Stimulated activated CD8-positive, alpha-beta memory T cell treated with anti-CD3 and anti-CD28 coated beads, Interleukin-15, amount 100 ng/mL, for 1 hour (primary cell): ENCODE measurements around the gene PRKAG2.
"Not testable (repeated sequence)": the region's sequence is repeated elsewhere in the genome, so short reads cannot be mapped to it uniquely, and the experiment has no call there.

Experiments used
- DNase-seq: peaks from one replicate; pipeline ENCODE4 v3.0.0-alpha.2; 2020; ENCODE audit warnings: low read depth

The PRKAG2 gene

DNA sequence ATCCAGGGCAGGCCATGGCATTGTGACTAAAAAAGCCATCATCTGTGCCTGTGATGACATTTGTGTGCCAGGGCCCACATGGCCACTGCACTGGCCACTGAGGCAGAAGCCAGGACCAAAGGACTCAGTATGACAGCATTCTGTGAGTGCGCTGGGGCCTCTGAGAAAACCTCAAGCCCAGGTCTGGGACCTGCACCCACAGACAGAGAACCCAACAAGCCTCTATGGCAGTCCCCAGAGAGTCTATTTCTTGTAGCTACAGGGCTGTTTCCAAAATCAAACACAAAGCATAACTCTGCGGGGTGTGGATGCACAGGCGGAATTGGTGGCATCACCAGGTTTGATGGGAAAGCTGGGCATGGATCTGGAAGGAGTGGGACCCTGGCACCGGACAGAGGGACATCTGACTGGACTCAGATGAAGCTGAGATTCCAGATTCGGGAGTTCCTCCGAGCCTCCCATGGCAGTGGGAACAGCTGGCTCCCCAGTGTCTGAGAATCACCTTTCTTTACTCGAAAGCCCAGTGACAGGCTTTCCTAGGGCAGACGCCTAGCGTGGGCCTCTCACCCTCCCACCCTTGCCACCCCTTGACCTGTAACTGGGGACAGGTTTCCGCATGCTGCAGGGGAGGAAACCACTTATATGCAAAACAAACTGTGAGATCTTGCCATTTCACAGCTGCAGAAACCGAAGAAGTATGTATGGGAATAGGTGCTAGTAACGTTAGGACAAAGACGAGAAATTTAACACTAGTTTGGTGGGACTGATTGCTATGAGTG, 286.7 kb downstream of the PRKAG2 start:
- no peak for DNase-seq

DNA sequence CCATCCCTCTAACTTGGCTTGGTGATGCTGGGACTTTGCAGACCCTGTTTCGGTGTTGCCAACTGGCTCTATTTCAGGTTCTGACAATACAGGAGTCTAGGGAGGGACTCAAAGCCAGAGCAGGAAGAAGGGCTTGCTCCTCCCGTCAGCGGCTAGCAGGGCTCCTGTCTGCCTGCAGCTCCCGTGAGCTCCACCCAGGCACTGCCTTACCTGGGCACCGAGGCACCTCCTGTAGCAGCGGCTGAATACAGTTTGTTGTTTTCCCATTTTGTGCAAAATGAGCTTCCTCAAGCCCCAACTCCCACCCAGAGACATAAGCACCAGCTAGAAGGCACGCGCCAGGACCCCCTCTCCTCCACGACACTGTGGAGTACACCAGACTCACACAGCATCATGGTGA, 287.9 kb downstream of the PRKAG2 start:
- no peak for DNase-seq

DNA sequence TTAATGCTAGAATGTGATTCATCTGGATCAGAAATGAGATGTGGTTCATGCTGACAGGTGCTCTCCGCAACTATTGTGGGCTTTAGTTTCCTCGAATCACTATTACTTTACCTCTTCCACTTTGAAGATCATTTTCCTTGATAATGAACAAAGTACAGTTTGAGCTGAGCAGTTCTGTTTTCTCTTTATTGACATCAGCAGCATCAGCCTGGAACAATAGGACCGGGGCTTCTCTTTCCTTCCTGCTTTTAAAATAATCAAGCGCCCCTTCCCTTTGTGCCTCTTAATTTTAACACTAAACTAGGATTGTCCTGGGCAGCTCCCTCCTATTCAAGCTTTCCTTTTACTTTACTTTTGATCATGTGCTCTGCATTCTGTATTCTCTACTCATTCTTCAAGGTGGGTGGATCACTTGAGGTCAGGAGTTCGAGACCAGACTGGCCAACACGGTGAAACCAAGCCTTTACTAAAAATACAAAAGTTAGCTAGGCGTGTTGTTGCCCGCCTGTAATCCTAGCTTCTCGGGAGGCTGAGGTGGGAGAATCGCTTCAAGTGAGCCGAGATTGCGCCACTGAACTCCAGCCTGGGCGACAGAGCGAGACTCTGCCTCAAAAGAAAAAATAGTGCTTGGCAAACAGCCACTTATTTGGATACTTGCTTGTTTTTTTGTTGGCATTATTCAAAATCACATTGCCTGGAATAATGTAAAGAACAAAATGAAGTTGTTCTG, 290.2 kb downstream of the PRKAG2 start:
- no peak for DNase-seq

DNA sequence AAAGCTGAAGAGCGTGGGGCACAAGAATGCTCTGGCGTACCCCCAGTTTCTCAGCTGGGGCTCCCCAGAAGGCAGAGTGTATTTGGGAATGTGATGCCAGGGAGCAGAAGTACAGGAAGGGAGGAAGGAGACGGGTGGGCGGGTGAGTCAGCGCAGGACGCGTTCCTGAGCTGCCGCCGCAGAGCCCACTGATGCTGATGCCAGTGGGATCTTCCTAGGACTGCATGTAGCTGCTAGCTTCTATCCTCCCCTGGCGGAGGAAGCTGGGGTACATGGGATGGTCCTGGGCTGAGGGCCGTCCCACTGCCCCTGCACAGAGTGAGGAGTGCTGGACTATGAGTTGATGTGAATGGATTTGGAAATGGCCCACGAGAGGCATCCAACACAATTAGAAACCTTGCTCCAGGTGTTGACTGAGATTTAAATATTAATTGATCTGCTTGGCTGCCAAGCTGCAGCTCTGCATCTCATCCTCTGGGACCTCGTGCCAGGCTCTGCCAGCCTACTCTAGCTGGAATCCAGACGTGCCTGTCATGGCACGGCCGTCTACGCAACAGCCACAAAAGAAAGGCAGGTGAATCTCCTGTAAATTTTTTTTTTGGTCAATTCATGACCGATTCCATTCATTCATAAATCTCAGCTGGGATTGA, 291.0 kb downstream of the PRKAG2 start:
- DNase-seq, result no peak

DNA sequence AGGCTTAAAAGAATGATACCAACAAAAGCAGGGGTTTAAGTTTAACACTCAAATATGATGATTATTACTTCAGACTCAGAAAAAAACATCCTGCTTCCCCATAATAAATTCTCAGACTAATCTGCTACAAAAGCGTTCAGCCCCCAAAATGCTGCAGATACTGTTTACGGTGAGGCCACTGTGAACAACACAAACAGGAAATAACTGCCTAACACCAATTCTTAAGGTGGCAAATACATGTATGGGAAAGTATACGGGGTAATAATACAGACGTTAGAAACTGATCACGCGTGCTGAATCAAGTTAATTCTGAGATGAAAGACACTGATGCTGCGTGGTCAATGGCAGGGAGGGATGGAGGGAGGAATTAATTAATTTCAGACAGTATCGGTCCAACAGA, 295.2 kb downstream of the PRKAG2 start:
- no peak for DNase-seq

DNA sequence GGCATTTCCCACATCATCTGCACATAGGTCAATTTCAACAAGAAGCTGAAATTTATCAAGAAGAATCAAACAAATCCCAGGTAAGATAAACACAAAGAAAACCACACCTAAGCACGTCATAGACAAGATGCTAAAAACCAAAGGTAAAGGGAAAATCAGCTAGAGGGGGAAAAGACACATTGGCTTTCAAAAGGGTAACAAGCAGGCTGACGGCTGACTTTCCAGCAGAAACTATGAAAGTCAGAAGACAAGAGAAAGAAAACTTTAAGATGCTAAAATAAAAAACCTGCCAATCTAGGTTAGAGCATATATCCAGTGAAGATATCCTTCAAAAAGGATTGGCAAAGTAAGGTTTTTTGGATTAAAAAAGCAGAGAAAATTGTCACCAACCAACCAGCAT, 297.3 kb downstream of the PRKAG2 start:
- no peak for DNase-seq

DNA sequence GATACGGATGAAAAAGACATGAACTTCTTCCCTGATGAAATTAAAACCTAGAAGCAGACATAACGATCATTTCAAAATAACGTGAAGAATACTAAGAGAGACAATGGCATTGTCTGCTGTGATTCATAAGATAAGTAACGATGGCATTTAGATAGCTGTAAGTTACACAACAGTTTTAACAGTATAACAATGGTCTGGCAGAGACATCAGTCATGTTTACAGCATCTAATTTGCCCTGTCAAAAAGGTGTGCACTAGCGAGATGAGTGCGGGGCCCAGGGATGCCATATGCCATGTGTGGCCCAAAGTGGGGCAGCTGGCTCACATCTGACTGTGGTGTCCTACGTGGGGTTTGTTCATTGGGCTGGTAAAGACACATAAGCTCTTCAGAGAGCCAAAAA, 301.5 kb downstream of the PRKAG2 start:
- no peak for DNase-seq

DNA sequence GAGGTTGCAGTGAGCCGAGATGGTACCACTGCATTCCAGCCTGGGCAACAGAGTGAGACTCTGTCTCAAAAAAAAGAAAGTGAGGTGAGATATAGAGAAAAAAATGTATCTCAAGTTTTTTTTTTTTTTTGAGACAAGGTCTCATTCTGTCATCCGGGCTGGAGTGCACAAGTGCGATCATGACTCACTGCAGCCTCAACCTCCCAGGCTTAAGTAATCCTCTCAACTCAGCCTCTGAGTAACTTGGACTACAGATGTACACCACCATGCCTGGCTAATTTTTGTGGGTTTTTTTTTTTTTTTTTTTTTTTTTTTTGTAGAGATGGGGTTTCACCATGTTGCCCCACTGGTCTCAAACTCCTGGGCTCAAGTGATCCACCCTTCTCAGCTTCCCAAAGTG, 303.9 kb downstream of the PRKAG2 start:
- DNase-seq, result not testable (repeated sequence)

DNA sequence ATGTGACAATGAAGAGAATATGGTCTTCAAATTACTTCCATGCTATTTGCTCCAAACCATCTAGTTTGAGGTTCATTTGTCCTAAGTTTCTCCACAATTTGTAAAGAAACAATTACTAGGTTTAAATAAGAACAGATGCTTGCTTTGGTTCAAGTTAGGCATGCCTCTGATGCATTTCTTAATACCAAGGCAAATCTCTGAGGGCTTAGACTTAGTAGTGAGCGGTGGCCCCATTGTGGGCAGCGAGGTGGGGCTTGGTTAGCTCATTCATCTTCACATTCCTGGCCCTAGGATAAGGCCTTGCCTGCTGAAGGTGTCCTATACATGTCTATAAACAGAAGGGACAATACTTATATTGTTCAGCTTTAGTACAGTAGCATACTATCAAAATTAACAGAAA, 304.8 kb downstream of the PRKAG2 start:
- no peak for DNase-seq

DNA sequence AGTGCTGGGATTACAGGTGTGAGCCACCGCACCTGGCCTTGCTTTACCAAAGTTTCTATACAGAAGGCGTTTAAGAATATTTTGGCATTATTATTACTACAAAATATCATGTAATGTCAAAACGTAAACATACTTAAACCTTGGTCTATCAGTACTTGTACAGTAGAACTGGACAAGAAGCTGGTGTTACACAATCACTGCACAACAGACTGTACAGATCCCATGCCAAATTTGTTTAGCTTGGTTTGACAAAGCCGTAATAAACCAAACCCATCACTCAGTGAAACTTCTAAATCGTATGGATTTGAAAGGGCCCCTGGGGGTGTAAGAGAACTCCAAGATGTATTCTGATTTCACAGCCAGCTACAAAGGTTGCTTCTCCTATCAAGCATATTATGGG, 305.4 kb downstream of the PRKAG2 start:
- no peak for DNase-seq

DNA sequence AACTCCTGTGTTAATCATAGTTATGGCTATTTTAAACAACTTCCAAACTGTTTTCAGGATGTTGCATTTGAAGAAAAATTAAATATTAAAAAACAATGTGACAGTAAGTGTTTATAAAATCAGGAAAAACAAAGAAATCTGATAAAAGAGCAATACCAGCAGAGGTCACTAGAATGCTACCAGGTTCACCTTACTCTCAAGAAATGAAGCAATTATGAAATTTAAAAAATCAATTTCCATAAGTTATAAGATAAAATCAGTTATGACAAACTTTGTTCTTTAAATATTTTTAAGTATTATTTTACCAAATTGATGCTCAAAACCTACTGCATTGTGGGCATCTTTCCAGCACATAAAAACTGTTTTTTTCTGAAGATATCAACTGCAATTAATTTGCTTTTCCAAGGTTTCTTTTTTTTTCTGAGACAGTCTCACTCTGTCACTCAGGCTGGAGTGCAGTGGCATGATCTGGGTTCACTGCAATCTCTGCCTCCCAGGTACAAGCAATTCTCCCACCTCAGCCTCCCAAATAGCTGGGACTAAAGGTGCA, 306.5 kb downstream of the PRKAG2 start:
- no peak for DNase-seq

DNA sequence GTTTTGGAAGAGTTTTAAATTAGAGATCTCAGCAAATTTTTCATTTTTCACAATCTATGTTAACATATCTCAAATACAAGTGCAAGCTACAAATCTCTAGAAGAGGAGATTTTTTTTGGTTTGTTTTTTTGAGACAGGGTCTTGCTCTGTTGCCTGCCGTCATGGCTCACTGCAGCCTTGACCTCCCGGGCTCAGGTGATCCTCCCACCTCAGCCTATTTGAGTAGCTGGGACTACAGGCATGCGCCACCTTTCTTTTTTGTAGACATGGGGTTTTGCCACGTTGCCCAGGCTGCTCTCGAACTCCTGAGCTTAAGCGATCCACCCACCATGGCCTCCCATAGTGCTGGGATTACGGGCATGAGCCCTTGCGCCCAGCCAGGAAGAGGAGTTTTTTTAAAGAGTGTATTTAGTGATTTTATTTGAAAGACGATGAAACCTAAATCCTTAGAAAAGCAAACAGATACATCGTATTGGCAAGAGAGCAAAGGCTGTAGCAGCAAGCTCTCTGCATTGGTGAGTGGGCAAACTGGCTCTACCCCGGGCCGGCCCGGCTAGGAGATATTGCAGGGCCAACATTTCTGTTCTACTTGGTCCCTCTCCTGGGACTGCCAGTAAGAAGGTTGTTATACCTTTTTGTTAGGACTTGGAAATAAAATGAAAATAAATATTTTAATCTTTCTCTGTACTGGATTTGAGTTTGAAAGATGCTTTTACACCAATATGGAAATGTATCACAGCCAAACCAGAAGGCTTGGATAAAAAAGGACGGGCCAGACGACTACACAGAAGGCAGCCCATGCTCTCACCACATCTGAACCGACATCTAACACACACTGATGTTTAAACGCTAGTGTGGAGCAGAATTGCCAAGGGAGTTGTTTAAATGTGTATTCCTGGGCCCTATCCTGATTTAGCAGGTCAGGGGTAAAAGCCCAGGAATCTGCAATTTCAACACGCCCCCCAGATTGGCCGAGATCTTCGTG, 307.7 kb downstream of the PRKAG2 start:
- DNase-seq, result no peak

DNA sequence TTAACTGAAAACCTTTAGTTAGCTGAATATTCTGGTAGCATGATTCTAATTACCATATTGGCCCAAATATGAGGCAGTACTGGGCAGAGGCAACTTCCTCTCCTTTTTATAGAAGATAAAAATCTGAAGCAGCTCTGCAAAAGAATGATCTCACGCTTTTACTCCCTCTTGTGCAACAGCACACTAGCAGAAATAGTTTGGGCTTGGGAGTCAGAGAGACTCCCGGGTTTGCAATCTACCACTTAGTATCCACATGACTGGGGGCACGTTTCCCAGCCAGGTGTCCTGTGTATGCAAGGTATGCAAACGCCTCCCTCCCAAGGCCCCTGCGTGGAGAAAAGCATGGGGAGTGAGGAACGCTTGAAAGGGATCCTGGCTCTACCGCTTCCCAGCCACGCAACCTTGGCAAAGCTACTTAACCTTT, 310.0 kb downstream of the PRKAG2 start:
- DNase-seq, result no peak

DNA sequence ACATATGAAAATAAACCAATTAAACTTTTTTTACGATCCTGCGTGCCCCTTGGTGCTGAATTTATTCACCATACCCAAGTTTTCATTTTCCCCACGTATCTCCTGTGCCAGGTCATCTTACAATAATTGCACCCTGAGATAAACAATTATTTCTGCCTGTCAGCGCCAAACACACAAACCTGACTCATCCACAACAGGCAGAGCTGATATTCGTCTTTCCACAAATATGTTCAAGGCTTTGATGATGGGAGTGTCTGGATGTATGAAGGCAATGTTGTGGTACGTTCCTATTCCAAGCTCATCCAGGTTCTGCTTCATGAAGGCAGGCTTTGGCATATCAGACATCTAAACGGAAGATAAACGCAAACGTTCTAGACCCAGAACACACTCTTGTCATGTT, 311.4 kb downstream of the PRKAG2 start:
- no peak for DNase-seq

DNA sequence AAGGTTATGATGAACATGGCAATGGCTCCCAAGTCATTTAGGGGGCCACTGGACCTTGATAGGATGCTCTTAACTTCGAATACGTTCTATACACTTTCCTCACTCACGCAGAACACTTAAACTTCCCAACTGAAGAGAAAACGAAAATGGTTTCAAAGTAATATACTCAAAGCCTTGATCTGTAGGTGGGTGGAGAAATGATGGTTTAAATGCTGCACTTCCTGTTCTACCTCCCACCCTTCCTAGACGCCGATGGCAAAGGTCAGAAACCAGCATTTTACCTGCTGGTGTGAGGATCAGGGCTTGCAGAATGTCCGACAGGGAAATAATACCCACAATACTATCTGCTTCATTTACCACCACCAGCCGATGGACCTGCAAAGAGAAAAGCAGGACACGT, 316.7 kb downstream of the PRKAG2 start:
- DNase-seq, result no peak

DNA sequence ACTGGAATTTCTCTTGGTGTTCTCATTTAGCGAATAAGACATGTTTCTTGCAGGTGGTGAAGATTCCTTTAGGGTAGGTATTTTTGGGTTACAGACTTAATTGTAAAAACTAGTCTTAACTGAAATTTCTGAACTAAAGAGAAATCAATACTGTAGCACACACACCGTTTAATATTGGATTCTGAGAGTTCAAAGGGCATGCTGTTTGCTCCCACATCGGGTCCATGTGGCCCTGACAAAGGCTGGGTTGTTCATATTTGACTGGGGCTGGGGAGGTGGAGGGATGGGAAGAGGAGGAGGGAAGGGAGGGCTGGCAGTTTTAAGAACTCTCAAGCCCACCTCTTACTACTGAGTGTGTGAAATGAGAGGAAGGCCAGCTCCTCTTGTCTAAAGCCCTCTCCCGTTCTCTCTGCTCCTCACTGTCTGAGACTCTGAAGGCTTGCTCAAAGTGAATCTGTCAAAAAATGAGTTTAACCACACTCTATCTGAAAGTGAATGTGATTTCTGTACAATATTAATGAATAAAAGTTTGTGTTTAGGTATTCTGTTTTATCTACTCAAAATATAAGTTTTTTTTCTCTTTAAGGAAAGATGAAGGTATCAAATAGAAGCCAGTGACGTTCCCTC, 317.2 kb downstream of the PRKAG2 start:
- no peak for DNase-seq

DNA sequence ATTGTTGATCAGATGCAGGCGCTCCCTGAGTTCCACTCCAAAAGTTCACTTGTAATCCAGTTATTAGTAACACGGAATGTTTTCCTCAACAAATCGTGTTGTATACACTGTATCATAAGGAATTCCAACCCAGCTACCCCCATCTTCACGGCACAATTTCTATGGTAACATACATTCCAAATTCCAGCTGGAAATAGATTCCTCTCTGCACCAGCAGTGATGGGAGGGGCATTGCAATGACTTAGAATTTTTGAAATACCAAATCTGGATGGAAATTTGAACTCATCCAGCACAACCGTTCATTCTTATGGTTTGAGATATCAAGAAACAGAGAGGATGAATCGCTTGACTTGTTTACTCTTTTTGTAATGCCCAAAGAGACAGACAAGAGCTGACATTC, 318.3 kb downstream of the PRKAG2 start:
- DNase-seq, result no peak

DNA sequence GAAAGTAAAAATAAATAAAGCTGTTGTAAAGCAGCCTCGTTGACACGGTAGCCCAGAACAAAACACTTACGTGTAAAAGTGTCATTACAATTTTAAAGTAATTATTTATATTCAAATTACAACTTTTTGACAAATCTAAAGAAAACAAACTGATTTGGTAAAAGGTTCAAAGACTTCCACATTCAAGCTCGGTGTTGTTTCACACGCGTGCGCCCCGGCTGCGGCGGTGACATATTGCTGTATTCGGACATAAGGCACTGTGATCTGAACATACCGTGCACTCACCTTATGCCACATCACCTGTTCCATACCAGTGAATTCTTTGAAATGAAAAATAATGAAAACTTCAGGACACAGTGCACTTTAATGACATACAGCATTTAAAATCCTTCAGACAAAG, 320.3 kb downstream of the PRKAG2 start:
- DNase-seq, result no peak

DNA sequence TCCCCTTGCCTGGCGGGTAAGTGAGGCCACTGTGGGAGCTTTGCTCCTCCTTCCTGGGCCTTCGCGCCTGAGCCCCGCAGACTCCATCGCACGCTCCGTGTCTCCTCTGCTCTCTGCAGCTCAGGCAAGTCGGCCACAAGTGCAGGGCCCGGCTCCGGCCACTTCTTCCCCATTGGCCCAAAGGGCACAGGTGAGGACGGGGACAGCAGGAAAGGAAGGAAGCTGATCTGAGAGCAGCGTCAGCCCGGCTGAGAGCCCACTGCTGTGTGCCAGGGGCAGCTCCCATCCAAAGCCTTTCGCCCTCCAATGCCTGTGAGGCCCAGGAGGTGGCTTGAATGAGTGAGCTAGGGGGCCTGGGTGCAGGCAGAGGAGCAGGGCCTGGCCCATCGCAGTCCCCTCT, 323.6 kb downstream of the PRKAG2 start:
- DNase-seq, result no peak

DNA sequence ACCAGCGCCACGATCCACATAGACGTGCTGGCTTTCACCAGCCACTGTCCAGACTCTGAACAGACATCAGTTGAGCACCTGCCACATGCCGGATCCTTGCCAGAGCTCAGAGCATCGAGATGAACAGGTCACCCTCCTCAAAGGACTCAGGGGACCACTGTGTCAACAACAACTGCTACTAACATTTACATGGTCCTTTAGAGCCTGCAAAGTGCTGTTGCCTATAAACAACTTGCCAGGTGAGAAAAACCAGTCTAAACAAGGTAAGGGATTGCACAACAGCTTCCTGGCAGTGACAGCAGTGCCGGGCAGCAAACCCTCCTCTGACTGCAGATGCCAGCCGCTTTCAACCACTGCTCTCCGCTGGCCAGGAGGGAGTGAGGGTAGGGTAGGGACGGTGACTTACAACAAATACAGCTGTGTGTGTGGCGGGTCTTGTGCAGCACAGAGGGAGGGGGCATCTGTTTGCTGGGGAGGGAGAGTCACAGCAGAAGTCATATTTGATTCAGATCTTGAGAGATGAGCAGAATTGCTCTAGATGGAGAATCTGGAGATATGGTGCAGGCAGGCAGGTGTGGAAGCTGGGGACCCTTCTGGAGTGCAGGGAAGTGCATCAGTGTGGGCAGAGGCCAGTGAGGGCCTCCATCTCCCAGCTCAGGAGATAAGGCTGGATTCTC, 324.4 kb downstream of the PRKAG2 start:
- DNase-seq, result no peak

DNA sequence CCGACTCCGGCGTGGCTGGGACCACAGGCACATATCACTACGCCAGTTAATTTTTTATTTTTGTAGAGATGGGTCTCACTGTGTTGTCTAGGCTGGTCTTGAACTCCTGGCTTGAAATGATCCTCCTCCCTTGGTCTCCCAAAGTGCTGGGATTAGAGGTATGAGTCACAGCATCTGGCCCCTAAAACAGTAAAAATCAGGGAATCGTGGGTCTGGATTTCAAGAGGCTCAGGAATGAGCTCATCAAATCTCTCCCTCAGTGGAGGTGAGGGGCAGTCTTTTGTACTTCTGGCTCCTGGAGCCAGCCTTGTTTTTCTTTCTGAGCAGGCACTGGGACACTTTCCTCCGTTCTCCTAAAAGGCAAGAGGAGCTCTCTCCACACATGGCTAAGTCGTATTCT, 325.1 kb downstream of the PRKAG2 start:
- no peak for DNase-seq
